Measurements from ENCODE around the gene SOX6. TPM values are rescaled to one million over a fixed set of nuclear protein-coding genes. Genes with fewer than 3 reads are reported as not detected.

The SOX6 gene
- total RNA-seq, 1 experiment from 2014 or later, result not detected

DNA sequence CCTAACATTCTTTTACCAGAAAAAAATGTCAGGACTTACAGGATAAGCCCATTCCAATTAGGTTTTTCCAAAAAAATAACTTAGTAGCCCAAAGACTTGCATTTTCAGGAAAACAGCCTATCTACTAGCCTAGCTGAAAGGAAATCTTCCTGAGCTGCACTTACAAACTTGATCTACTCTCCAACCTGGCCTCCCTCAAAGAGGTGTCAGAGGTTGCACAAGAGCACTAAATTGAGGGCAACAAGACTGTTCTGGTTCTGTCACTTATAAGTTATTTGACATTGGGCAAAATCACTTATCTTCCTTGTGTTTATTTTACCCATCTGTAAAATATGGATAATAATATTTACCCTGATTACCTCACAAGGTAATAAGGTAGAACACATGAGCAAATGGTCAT is 7.9 kb upstream of the SOX6 start:
- DNase-seq (ENCODE audit: low spot score), result no peak

DNA sequence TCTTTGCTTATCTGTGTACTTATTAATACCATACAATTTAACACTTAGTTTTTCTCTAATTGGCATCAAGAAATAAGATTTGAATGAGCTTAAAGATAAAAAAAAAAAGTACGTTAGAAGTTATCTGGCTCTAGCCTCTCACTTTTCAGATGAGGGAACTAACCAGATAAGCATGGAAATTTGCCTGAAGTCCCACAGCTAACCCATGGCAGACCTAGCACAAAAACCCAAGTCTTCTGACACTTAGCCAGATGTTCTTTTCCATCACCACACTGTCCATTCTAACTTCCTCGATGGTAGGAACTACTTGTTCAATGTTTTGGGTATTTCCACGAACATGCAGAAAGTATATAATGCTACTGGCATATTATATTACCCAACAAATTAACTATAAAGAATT is 7.4 kb upstream of the SOX6 start:
- no peak for DNase-seq (ENCODE audit: low spot score)

DNA sequence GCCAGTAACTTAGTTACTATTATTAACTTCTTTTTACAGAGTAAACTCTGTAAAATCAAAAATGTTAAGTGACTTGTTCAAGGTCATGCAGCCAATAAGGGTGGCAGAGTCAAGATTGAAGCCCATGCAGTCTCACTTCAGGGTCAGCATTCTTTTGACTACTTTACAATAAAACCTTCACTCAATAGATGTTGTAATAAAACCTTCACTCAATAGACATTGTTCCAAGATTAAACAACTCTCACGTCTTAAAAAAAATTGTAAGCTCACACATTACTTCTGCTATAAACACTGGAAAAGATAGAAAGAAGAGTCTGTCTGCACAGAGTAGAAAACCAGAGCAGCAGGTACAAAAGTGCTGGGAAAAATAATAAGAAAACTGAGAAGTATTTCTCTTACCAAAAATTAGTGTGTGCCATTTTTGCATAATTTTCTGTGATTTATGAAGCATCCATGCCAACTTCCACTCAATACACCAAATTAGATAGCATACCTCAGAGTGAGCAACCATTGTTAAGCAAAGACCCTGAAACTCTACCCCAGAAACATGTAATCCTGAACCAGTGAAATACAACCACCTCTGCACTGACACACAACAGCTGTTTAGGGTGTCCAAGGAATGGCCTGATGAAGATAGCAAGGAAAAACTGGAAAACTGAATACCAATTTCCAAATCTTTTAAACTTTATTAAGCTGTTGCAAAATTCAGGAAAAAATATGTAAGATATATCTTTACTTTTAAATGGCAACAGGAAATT is 4.9 kb upstream of the SOX6 start:
- no peak for DNase-seq (ENCODE audit: low spot score)

DNA sequence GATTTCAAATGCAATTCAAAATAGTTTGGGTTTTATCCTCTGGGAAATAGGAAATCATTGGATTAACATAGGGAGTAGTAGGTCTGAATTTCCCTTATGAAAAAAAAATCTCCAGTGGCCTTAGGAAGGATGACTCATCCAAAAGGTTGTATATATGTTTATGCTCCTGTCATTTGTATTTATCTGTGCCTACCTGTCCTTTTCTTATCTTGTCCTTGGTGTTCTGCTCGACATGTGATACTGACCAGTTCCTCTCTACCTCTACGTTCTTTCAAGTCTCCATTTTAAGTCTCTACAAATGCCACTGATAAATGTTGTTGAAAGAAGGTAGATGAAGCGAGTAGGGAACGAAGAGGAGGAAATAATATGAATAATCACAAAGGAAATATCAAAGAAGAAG is 3.0 kb upstream of the SOX6 start:
- DNase-seq (ENCODE audit: low spot score), result no peak

DNA sequence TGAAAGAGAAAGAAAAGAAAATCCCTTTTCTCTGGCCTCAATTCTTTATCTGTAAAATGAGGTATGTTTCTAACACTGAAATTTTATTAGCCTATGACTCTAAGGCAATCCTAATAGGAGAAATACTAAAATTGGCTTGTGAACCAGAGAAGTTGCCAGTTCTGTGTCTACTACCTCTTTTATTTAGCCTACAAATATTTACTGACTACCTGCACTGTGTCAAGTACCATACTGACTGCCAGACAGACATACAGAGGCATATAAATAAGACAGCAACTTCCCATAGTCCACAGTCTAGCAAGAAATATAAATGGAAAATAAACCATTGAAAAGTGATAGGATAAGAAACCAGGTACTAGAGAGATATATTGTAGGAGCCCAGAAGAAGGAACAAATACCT is 2.4 kb upstream of the SOX6 start:
- no peak for DNase-seq (ENCODE audit: low spot score)

DNA sequence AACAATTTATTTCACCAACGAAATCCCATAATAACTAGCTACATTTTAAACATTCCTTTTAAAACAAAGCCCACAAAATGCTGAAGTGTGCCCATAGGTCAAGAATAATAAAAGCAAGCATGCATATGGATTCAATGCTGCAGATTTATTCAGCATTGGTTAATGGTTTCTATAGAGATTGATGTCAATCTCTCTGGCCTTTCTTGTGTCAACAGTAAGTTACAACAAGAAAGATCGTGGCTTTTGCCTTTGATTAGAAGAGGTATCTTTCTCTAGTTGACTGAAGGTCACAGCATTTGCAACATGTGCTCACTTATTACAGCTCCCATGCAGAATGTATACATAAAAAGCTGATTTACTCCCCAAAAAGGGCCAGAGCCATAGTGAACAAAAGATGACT is 1.4 kb upstream of the SOX6 start:
- DNase-seq (ENCODE audit: low spot score), result no peak

DNA sequence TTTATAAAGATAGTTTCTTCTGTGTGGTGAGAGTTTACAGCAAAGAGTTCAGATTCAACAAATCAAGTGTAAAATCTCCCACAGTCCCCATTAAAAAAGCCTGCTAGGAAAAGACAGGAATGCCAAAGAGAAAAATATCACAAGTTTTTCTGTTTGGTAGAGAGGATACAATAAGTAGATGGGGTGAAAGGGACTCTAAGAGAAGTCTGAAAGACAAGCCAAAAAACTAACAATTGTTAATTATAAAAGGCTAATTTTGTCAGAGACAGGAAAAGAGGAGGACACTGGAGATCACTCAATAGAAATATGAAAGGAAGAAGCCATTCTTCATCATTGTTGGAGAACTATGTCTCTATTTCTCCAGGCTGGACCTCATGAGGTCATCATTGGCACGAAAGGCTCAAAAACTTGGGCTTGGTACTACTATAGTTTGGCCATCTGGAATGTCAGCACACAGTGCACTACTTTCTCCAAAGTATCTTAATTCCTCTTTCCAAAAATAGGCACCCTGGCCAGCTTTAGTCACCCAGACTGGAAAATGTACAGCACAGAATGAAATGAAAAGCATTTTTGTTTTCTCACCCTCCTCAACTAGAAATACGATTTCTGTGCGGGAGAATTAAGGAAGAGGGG is 531 bp upstream of the SOX6 start:
- DNase-seq (ENCODE audit: low spot score), result no peak

DNA sequence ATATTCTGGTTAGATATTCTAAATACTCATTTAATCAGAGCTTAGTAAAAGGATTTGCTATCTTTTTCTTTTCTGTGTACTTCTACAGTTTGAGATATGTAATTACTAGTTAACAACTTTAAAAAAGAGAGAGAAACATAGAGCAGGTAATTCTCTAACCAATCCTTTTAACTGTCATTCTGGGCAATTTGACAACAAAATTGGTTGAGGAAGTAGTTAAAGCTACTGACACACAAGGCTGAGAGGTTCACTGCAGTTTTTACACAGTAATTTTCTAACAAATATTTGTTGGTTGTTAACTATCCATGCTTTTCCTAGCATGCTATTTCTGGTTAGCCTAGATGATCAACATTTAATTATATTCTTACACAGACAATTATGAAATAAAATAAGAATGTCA is 3.6 kb downstream of the SOX6 start:
- DNase-seq (ENCODE audit: low spot score), result no peak

DNA sequence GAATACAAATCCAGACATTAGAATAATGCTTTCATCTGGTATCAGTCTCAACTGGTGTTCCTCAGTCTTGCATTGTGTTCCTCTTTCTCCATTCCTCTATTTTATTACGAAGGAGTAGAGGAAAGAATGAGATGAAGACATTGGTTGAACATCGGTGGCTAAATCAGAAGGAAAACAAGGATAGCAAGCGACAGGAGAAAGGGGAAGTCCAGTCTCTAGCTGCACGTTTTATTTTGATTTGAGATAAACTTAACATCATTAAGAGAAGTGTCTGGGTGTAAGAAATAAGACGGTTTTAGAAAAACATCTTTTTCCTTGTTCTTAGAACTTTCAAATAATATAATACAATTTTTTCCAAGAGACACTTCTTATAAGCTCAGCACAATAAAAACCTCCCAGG is 6.2 kb downstream of the SOX6 start:
- DNase-seq (ENCODE audit: low spot score), result no peak

DNA sequence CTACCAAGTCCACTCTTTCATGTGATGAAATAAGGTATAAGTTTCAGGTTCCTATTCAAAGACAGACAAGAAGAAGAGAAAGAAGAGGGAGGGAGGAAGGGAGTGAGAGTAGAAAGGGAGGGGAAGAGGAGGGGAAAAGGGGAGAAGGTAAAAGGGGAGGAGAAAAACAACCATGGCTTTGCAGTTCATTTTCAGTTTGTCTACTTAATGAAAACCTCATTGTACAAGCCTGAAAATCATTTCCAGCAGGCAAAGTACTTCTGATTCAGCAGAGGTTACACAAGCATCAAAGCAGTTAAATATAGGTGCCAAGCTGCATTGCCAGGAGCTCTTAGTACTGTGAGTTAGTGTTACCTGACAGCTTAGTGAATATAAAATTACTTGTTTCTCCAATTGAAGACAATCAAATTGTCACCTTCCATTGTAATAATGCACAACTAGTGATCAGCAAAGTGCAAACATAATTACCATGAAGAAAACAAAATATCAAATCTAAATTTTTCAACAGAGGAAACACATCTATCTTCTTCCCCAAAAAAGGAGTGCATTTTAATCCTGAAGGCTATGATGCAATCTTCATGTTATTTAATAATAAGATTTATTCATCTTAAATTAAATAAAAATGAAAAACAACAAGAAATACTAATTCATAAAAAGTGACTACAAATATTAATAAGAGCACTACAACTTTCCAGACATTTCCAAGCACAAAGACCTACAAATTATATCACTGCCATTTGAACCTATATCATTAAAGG is 8.2 kb downstream of the SOX6 start:
- DNase-seq (ENCODE audit: low spot score), result no peak

DNA sequence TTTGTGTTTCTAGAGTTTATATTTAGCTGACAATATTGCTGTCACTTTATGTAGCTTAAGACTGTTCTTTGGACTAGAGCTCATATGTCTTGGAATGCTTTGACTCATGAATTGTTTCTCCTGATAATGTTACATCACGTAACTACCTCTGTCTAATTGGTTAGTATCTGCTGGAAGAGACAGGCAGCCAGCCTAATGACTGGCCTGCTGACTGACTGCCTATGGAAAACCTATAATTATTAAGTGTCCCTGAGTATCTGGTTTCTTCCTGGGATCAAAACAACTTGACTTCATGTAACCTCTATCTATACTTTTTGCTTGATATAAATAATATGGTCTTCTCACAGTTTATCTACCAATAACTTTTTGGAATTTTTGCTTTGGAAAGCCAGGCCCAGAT is 9.4 kb downstream of the SOX6 start:
- no peak for DNase-seq (ENCODE audit: low spot score)

DNA sequence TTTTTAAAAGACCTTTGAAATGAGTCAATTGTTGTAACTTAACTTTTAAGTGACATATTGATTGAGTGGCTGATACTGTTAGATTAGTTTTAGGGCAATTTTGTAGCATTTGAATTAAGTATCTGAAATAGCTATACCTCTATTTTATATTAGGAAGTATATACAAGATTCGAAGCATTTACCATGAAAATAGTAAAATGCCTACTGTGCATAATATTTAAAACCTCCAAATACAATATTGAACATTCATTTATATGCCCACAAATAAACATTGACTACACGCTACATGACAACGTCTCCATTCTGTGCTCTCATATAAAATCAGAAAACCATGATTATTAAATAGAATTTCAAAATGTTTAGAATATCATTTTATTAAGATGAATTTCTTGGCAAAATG is 14.5 kb downstream of the SOX6 start:
- DNase-seq (ENCODE audit: low spot score), result no peak

DNA sequence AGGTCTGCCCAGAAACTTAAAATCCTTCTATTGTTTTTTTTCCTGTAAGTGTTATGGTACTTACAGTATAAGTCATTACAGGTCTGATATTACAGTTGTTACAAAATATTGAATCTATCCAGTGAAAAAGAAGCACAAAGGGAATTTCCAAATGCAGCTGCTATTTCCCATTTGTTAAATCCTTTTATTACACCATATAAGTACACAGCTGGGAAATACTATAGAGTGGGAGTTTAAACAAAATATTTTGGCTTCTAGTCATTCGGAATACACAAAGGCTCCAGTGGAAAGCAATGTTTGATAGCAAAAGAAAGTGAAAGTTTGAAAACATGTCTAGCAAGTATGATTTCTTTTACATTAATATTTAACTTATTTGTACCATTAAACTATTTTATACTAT is 18.0 kb downstream of the SOX6 start:
- no peak for DNase-seq (ENCODE audit: low spot score)

DNA sequence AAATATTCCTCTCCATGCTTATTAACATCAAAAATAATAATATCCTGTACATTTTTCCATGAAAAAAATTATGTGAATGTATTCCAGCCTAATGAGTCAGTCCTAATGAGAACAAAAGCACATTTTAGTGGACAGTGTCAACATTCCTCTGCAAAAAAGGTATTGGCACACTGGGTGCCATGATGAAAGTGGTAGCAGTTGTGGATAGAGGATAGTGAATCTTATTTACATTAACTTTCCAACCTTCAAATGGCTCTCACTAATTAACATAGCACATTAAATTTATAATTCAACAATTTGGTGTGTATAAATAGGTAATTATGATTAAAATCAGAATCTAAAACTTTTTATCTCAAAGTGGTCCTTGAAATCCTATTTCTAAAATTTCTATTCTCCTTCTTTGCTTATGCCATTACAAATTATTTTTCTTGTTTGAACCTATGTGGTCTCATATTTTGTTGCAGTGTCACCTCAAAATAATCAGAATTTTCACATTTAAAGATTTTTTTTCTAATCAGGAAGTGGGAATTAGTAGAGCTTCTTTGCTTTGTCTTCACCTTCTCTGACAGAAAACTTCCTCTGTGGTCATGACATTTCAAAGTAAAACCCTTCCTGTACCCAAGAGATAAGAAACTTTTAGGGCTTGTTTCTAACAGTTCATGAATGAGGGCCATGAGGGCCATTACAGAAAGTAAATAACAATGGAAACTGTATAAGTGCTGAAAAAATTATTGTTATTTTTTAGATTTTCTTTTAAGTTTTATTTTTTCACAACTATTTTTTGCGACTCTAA is 18.7 kb downstream of the SOX6 start:
- no peak for DNase-seq (ENCODE audit: low spot score)

DNA sequence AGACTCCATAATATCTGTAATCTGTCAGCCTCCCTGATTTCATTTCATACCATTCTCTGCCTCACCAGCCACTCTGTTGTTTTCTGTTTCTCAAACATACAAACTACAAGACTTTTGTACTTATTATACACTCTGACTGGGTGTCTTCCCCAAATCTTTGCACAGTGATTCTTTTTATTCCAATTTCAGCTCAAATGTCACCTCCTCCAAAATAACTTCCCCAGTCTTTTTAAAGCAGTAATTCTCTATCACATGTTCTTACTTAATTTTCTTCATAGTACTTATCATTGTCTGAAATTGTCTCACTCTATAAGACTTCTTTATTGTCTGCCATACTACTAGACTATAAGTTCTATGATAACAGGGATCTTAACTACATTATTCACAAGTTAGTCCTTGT is 19.6 kb downstream of the SOX6 start:
- DNase-seq (ENCODE audit: low spot score), result no peak

DNA sequence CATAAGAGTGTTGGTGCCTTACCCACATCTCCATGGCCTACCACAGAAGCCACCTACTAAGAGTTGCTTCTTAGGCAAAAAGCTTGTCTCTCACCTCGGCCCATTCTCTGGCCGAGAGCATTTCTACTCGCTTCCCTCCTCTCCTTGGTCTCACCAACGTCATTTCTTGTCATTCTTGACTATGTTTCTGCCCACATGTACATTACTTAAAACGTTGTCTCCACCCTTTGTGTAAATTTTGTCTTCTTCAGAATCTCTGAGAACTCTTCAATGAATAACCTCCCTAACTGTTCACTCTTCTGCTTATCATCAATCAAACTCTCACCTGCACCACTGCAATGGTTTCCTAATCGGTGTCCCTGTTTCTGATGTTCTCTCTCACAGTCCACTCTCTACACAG is 20.1 kb downstream of the SOX6 start:
- DNase-seq (ENCODE audit: low spot score), result no peak

DNA sequence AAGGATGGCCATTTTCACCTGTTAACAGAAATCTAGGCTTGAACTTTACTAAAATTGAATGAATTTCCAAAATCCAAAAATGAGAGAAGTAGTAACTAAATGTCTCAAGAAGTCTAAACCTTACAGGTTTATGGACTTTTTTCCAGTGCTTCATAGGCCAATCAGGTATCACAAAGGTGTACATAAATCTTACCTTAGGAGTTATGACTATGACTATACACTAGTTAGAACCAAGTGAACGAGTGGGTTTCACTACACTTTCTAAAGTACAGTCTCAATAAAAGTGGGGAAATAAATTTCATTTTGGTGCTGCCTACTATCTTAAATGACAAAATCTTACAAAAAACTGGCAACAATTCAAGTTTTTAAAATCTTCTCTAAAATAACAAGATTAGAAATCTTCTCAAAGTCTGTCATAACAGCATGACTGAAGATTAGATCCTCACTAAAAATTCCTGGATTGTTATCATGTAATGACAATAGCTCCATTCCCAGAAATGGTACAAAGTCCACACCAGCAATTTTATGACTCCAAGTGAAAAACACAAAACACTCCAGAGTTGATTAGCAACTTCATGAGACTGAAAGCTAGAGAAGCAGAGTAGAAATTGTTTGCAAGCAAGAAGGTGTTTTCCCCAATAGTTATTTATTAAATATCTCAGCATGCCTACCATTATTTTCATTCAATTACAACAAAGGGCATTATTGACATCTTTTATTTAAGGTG is 20.9 kb downstream of the SOX6 start:
- DNase-seq (ENCODE audit: low spot score), result no peak

DNA sequence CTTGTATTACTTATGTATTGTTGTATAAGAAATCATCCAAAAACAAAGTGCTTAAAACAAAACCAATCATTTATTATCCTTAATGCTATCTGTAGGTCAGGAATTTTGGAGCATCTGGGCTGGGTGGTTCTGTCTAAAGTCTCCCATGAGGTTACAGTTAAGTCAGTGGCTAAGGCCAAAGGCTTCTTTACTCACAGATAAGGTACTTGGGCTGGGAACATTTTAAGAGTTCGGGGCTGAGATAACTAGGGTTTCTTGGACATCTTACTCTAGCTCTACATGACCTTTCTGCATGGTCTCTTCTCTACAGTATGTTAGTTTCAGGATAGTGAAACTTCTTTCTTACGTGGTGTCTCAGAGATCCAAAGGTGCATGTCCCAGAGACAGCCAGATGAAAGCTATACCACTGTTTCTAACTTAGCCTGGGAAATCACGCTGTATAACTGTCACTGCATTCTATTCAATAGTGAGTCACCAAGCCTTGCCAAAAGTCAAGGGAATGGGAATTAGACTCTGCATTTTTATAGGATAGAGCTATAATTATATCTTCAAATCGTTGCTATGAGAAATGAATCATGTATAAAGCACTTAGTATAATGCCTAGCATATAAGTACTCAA is 29.6 kb downstream of the SOX6 start:
- no peak for DNase-seq (ENCODE audit: low spot score)

DNA sequence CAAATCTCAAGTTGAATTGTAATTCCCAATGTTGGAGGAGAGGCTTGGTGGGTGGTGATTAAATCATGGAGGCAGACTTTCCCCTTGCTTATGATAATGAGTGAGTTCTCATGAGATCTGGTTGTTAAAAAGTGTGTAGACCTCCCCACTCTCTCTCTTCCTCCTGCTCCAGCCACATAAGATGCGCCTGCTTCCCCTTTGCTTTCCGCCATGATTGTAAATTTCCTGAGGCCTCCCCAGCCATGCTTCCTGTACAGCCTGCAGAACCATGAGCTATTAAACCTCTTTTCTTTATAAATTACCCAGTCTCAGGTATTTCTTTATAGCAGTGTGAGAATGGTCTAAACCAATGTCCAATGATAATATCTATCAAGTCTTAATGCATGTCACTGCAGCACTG is 34.2 kb downstream of the SOX6 start:
- DNase-seq (ENCODE audit: low spot score), result no peak

DNA sequence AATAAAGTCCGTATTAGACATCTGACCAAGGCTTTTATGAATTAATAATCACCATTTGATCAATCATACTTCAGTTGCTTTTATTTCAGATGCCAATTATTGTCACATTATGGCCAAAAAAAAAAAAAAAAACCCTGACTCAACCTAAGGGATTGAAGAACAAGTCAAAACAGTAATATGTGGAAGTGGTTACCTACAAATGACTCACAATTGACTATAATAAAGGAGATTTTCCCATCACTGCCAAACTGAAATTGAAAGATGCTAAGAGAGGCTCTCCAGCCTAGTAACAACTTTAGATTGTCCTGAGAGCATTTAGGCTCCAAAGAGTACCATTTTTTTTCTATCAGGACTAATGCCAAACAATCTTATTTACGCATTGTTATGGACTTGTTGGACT is 35.2 kb downstream of the SOX6 start:
- DNase-seq (ENCODE audit: low spot score), result no peak

DNA sequence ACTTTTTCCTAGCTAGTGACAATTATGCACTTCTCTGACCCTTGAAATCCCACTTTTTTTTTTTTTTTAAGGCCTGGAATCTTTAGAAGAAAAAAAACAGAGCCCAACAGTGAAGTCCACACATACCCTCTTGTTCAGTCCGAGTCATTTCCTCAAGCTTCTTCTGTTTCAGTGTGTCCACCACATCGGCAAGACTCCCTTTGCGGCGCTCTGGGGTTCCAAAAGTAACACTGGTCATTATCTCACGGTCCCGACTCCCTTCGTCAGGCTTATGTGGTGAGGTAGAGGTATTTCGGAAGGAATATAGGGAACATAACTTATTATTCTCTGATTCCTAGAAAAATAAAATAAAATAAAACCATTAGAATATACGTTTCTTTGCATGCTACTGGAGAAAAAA is 38.0 kb downstream of the SOX6 start:
- no peak for DNase-seq (ENCODE audit: low spot score)

All from A172 (cell line).